Mucosa of gallbladder (tissue), 1 donor: ENCODE measurements around the gene IKZF2. TPM values are rescaled to one million over a fixed set of nuclear protein-coding genes. Genes with fewer than 3 reads are reported as not detected.

Experiments used
- DNase-seq: peaks from one replicate; pipeline ENCODE4 v3.0.0-alpha.2; 2020; ENCODE audit warnings: low spot score
- total RNA-seq: library from RNA; stranded (reverse); gene quantifications from one replicate; pipeline ENCODE4 v1.2.1, GENCODE V29; 2021
- donor health status: DM: no; HTN: no; CAD: no.

Gene IKZF2
- total RNA-seq, 1 donor from 2014 or later = 12.7 TPM

GRCh38 chr2:212959471-212960117, 191.8 kb downstream of the IKZF2 start:
- DNase-seq = no peak

GRCh38 chr2:212958757-212959295, 192.6 kb downstream of the IKZF2 start:
- DNase-seq = no peak

GRCh38 chr2:212958133-212958532, 193.3 kb downstream of the IKZF2 start:
- no peak for DNase-seq

GRCh38 chr2:212957624-212958023, 193.8 kb downstream of the IKZF2 start:
- no peak for DNase-seq

GRCh38 chr2:212956665-212957607, 194.5 kb downstream of the IKZF2 start:
- DNase-seq = no peak

- no peak for DNase-seq
Measured at GRCh38 chr2:212953170-212953920, 198.1 kb downstream of the IKZF2 start.

- DNase-seq = no peak
Measured at GRCh38 chr2:212949786-212950185, 201.6 kb downstream of the IKZF2 start.

Other genes starting within 250 kb of the IKZF2 start
- gene SPAG16, start 132.9 kb upstream of the IKZF2 start, total RNA-seq = 62.7 TPM